ENCODE results near the gene PARD3.

Gene PARD3

GRCh38 chr10:34137201-34137600 lies 677.9 kb downstream of the PARD3 start:
- no peak for DNase-seq

GRCh38 chr10:34135515-34135914 lies 679.6 kb downstream of the PARD3 start:
- DNase-seq, result no peak

- DNase-seq, result no peak
Observed at GRCh38 chr10:34134602-34135001, 680.5 kb downstream of the PARD3 start.

- DNase-seq, result no peak
Observed at GRCh38 chr10:34133406-34133805, 681.7 kb downstream of the PARD3 start.

- DNase-seq, result no peak
Observed at GRCh38 chr10:34131152-34131551, 683.9 kb downstream of the PARD3 start.

GRCh38 chr10:34127676-34128075 lies 687.4 kb downstream of the PARD3 start:
- DNase-seq, result no peak

- no peak for DNase-seq
Observed at GRCh38 chr10:34126371-34127151, 688.5 kb downstream of the PARD3 start.

GRCh38 chr10:34125702-34126101 lies 689.4 kb downstream of the PARD3 start:
- DNase-seq, result no peak

- no peak for DNase-seq
Observed at GRCh38 chr10:34124522-34125035, 690.5 kb downstream of the PARD3 start.

GRCh38 chr10:34121781-34122622 lies 693.1 kb downstream of the PARD3 start:
- DNase-seq, result peak; percentile 18

GRCh38 chr10:34121125-34121753 lies 693.9 kb downstream of the PARD3 start:
- no peak for DNase-seq

- DNase-seq, result no peak
Observed at GRCh38 chr10:34119456-34119855, 695.6 kb downstream of the PARD3 start.

GRCh38 chr10:34116681-34117271 lies 698.3 kb downstream of the PARD3 start:
- no peak for DNase-seq

- no peak for DNase-seq
Observed at GRCh38 chr10:34116220-34116641, 698.9 kb downstream of the PARD3 start.

GRCh38 chr10:34114914-34115313 lies 700.2 kb downstream of the PARD3 start:
- DNase-seq, result no peak

GRCh38 chr10:34113504-34114225 lies 701.4 kb downstream of the PARD3 start:
- no peak for DNase-seq

- no peak for DNase-seq
Observed at GRCh38 chr10:34112171-34112782, 702.8 kb downstream of the PARD3 start.

GRCh38 chr10:34111179-34111578 lies 703.9 kb downstream of the PARD3 start:
- no peak for DNase-seq

- DNase-seq, result no peak
Observed at GRCh38 chr10:34109952-34110702, 705.0 kb downstream of the PARD3 start.

GRCh38 chr10:34109495-34109894 lies 705.6 kb downstream of the PARD3 start:
- DNase-seq, result no peak
